ENCODE measurements around the gene TCEAL4. TPM values are rescaled to one million over a fixed set of nuclear protein-coding genes. Genes with fewer than 3 reads are reported as not detected.

Gene TCEAL4
- total and polyA plus RNA-seq, 2 of the 13 experiments (the other 11 are each of a cell fraction or from before 2014, with no cell fraction given), result 12.6 to 31.0 TPM

GRCh38 chrX:103628386-103629317, 43.3 kb downstream of the TCEAL4 start, which contains the start of gene TCEAL1 (continued):
- TF ChIP-seq PRDM10 (CRISPR knock-in tag; IDR thresholded peaks at IDR 0.05; ENCODE audit: low read depth) (no peak), MAF1 (CRISPR knock-in tag; IDR thresholded peaks at IDR 0.05; ENCODE audit: borderline replicate concordance) (no peak), ZBTB20 (CRISPR knock-in tag; IDR thresholded peaks at IDR 0.05; ENCODE audit: borderline replicate concordance, low read depth) (no peak), CREBL2 (CRISPR knock-in tag; IDR thresholded peaks at IDR 0.05; ENCODE audit: borderline replicate concordance) (no peak), USF2 (IDR thresholded peaks at IDR 0.05; ENCODE audit: low read depth, low read length) (peak; percentile 88), USF2 (CRISPR knock-in tag; IDR thresholded peaks at IDR 0.05; ENCODE audit: borderline replicate concordance) (peak; percentile 93; the same call in 1 of the 2 replicates), EHMT2 (IDR thresholded peaks at IDR 0.05; ENCODE audit: borderline replicate concordance, low read depth, low read length) (no peak), SIN3A (IDR thresholded peaks at IDR 0.05; ENCODE audit: borderline replicate concordance, low read depth, low read length) (peak; percentile 33; the same call in 1 of the 2 replicates), THRA (CRISPR knock-in tag; IDR thresholded peaks at IDR 0.05; ENCODE audit: borderline replicate concordance) (no peak), ZNF260 (CRISPR knock-in tag; IDR thresholded peaks at IDR 0.05; ENCODE audit: borderline replicate concordance, low read depth) (no peak)

Data from HepG2 (cell line).